ENCODE measurements around the gene CEBPB. TPM values are rescaled to one million over a fixed set of nuclear protein-coding genes. Genes with fewer than 3 reads are reported as not detected.
"Not testable (repeated sequence)": the region's sequence is repeated elsewhere in the genome, so short reads cannot be mapped to it uniquely, and the experiment has no call there.

The CEBPB gene
- total RNA-seq, 1 donor from 2014 or later, result 59.4 TPM

DNA sequence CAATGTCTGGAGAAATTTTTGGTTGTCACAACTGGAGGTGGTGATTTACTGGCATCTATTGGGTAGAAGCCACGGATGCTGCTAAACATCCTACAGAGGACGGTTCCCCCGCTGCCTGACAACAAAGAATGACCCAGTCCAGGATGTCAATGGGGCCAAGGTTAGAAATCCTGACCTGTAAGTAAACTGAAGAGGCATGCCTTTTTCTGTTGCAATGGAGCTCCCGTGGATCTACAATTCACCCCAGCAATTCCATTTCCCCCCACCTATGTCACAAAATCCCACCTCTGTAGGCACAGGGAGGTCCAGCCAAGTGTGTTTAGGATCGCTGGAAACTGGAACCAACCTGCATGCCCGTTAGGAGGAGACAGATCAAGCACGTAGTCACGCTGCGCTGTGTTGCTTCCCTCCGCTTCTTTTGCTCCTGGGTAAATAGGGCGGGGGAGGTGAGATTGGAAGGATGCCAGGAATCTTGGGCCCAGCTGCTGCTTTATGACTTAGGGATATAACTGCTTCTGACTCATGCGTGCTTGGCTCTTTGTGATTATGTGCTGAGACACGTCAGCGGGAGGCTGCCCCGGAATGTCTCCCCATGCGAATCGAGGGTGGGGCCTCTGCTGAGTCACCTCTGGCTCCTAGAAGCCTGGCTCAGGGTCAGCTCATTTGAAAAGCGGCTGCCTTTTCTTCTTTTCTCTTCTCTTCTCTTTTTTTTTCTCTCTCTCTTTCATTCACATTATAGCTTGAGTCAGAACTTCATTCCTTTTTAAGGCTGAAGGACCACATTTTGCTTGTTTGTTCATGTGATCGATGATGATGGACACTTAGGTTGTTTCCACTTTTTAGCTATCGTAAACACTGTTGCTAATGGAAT, 24.7 kb upstream of the CEBPB start:
- peak; percentile 94 for ATAC-seq

DNA sequence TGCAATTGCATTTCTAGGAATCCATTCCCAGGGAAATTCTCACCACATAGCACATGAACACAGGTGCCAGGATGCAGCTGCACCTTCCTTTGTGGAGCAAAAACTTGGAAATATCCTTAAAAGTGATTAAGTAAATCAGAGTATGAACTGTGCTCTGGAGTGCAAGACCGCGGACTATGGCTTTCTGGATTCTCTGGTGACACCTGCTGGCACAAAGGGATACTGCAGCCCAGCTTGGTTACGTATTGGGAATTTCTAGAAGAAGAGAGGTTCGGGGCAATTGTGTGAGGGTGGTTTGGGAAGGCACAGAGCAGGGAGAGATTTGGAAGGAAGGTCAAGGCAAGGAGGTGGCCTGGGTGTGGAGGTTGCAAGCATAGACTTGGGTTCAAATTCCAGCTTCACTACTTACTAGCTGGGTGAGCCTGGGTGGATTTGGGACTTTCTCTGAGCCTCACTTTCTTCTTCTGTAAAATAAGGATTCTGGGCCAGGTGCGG, 21.3 kb upstream of the CEBPB start:
- peak; percentile 7 for ATAC-seq

More for the DNA sequence above, 24.7 kb upstream of the CEBPB start:
- intact Hi-C loops (cut with micrococcal nuclease), result loop anchor here (5.0 kb wide), 1 partner anchor 44 kb away; no protein-coding TSS in a partner anchor
- peak; percentile 95 for DNase-seq

DNA sequence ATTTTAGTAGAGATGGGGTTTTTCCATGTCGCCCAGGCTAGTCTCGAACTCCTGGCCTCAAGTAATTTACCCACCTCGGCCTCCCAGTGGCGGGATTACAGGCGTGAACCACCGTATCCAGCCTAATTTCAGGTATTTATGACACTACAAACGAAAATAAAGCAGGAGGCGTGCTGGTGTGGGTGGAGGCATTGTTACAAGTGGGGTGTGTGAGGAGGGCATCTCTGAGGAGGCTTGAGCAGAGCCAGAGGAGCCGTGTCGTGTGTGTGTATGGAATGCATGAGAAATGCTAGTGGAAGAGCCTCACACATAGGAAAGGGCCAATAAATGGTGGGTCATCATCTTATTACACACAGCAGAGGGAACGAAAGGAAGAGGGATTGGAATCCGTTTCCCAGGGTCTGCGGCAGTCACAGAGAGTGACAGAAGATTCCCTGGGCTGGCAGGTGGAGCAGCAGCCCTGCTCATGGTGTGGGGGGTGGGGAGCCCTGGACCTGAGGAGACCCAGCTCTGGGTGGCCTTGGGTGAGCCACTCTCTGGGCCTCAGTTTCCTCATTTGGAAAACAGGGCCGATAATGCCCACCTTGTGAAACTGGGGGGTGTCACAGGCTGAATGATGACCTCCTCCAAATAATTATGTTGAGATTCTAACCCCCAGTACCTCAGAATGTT, 19.9 kb upstream of the CEBPB start:
- DNase-seq (no peak), ATAC-seq (no peak)
- intact Hi-C loops (cut with micrococcal nuclease), result no loop called here

More for the DNA sequence above, 21.3 kb upstream of the CEBPB start:
- intact Hi-C loops (cut with micrococcal nuclease), result loop anchor here (5.0 kb wide), 1 partner anchor 47 kb away; no protein-coding TSS in a partner anchor
- DNase-seq, result peak; percentile 82

DNA sequence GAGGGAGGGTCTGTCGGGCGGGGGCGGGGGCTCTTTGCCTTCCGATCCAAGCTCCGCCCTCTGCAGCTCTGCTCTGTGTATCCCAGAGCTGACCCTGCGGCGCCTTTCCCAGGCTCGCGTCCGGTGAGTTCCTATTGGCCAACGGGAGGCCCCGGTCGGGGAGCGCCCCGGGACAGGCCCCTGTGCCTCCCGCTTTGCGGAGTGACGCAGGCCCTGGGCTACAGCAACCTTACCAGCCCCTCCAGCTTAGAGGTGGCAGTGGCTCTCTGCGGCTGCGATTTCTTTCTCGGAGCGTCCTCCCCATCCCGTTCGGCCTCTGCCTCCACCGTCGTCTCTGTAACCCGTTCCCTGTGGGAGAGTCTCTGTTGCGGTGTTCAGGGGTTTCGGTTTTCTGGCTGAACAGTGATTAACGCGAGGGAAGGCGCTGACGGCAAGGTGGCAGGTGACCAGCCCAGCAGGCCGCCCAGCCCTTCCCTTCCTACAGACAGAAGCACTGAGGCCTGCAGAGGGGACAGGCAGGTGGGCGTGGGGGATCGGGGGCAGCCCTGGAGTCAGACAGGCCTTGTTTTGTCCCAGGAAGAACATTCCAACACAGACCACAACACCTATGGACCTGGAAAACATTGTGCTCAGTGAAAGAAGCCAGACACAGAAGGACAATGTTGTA, 18.1 kb upstream of the CEBPB start:
- ATAC-seq, result peak; percentile 95
- peak; percentile 94 for DNase-seq
- intact Hi-C loops (cut with micrococcal nuclease), result no loop called here

DNA sequence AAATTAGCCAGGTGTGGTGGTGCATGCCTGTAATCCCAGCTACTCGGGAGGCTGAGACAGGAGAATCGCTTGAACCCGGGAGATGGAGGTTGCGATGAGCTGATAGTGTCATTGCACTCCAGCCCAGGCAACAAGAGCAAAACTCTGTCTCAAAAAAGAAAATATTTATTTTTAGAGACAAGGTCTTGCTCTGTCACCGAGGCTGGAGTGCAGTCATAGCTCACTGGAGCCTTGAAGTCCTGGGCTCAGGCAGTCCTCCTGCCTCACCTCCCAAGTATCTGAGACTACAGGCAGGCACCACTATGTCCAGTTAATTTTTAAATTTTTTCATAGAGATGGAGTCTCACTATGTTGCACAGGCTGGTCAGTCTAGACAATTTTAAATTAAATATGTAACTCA, 16.2 kb upstream of the CEBPB start:
- ATAC-seq (no peak), DNase-seq (no peak)
- intact Hi-C loops (cut with micrococcal nuclease), result no loop called here

DNA sequence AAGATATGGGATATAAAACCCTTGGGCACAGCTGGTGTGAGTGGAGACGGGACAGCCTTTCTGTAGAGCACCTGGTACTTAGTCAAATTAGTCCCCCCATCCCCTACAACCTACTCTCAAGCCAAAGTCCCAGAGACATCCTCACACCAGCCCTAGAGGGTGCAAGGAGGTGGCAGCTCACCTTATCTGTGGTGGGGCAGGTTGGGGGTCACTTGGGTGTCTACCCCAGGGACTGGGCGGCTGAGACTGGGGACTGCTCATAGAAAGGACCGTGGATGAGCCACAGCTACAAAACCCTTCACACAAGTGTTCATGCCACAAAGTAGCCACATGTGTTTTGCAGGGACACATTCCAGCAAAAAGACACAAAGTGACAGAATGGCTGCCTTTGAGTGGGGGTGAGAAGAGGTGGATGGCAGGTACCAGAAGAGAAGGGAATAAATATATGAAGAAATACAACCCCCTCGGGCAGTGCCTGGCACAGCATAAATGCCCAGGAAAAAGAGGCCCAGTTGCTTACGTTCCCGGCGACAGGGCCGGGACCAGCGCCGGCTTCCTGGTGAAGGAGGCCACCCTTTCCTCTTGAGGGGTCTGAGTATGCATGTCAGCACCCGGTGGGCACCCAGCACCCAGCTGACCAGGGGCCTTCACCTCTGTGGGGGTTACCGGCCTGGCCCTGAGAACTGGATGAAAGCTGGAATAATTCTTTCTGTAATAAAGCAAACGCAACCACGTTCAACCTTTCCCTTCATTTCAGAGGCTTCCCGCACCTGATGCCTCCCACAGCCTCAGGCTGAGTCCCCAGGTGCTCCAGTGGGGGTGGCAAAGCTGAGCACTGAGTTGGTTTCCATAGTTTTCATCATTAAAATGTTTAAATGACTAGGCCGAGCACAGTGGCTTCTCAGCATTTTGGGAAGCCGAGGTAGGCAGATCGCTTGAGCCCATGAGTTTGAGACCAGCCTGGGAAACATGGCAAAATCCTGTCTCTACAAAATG, 14.4 kb upstream of the CEBPB start:
- ATAC-seq (no peak), DNase-seq (no peak)
- intact Hi-C loops (cut with micrococcal nuclease), result no loop called here

DNA sequence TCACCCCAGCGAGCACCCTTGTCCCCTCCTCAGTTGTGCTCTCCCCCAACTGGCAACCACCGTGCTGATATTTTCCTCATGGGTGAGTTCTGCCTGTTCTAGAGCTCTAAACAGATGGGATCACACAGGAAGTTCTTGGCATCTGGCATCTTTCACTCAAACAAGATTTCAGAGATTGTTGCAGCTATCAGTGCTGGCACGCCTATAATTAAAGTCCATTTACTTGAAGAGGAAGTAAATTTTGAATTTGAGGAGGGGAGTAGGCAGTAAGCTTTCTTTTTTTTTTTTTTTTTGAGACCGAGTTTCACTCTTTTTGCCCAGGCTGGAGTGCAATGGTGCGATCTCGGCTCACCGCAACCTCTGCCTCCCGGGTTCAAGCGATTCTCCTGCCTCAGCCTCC, 12.0 kb upstream of the CEBPB start:
- intact Hi-C loops (cut with micrococcal nuclease); ATAC-seq: not testable (repeated sequence)
- peak; percentile 3 for DNase-seq

DNA sequence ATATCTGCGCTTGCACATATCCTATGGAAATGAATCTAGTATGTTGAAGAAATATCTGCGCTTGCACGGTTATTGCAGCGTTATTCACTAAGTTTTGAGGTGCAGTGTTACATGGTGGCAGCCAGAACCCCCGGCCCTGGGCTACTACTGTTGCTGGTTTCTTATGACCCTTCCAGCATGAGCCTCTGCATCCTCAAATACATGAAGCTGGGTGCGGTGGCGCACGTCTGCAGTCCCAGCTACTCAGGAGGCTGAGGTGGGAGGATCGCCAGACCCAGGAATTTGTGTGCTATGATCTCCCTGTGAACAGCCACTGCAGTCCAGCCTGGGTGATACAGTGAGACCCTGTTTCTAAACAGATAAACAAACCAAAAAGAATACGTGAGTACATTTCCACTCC, 9.3 kb upstream of the CEBPB start:
- intact Hi-C loops (cut with micrococcal nuclease), result no loop called here
- ATAC-seq (no peak), DNase-seq (no peak)

DNA sequence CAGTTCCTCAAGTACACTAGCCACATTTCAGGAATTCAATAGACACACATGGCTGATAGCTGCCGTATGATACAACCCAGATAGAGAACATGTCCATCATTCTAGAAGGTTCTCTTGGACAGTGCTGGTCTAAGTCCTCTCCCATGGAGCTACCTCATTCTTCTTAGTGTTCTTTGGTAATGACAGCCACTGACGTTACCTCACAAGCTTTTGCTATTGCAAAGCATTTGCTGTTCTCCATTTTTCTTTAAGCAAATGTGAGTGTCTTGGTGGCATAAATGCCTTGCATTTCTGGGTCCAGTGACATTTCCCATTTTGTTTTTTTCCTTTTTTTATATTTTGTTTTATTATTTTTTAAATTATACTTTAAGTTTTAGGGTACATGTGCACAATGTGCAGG, 8.3 kb upstream of the CEBPB start:
- ATAC-seq (no peak), DNase-seq (no peak)
- intact Hi-C loops (cut with micrococcal nuclease), result no loop called here

DNA sequence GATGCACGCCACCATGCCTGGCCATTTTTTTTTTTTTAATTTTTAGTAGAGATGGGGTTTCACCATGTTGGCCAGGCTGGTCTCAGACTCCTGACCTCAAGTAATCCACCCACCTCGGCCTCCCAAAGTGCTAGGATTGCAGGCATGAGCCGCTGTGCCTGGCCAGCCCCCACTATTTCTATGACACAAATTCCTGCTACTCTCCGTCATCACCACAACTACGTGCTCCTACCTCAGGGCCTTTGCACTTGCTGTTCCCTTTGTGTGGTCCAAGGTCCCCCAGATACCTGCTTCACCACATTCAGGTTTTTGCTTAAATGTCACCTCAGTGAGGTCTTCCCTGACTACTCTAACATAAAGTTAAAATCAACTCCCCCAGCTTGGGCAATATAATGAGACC, 5.2 kb upstream of the CEBPB start:
- ATAC-seq (no peak), DNase-seq (no peak)
- intact Hi-C loops (cut with micrococcal nuclease), result loop anchor here (5.0 kb wide), 2 partner anchors 277 to 392 kb away; no protein-coding TSS in a partner anchor

DNA sequence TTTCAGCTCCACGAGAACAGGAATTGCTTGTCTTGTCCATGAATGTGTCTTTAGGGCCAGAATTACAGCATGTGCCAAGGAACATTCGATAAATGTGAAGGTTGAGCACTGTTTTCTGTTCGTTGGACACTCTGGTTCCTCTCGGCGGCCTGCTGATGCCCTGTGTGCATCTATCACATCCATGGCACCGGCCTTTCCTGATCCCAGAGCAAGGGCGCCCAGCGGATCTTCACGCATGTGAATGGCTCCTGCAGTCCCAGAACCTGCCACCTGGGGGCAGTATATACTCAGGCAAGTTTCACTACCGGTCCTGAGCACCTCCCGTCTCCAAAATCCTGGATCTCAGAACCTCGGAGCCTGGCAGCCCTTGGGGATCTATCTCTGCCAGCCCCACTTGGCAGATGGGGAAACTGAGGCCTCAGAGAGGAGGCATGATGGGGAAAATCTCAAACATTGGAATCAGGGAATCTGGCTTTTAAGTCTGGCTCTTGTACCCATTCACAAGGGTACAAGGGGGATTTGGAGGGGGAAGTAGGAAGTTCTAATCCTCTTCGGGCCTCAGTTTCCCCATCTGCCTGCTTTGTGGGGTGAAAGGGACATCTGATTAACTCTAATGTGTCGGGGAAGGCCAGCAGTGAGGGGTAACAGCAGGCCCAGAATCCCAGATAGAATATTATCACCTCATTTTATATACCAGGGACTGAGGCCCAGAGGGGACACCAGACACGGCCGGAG, 4.3 kb upstream of the CEBPB start:
- DNase-seq (peak; percentile 95), ATAC-seq (peak; percentile 30)
- intact Hi-C loops (cut with micrococcal nuclease), result loop anchor here (5.0 kb wide), 2 partner anchors 276 to 391 kb away; no protein-coding TSS in a partner anchor

DNA sequence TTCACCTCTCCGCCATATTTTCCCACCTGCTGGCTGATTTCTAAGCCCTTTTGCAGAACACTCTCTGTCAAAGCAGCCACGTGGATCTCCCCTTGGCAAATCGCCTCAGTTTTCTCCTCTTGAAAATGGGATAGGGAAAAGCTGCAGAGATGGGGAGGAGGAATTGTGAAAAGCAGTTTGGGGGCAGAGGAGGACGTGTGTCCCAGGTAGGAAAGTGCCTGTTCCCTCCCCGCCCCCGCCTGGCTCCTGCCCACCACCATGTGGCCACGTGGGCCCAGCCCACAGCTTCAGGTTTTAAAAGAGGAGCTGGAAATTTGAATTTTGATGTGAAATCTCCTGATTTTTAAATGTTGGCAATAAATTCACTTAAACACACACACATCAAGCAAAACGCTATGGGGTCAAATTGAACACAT, 3.6 kb upstream of the CEBPB start:
- intact Hi-C loops (cut with micrococcal nuclease), result loop anchor here (5.0 kb wide), 2 partner anchors 275 to 390 kb away; no protein-coding TSS in a partner anchor
- ATAC-seq (no peak), DNase-seq (no peak)

DNA sequence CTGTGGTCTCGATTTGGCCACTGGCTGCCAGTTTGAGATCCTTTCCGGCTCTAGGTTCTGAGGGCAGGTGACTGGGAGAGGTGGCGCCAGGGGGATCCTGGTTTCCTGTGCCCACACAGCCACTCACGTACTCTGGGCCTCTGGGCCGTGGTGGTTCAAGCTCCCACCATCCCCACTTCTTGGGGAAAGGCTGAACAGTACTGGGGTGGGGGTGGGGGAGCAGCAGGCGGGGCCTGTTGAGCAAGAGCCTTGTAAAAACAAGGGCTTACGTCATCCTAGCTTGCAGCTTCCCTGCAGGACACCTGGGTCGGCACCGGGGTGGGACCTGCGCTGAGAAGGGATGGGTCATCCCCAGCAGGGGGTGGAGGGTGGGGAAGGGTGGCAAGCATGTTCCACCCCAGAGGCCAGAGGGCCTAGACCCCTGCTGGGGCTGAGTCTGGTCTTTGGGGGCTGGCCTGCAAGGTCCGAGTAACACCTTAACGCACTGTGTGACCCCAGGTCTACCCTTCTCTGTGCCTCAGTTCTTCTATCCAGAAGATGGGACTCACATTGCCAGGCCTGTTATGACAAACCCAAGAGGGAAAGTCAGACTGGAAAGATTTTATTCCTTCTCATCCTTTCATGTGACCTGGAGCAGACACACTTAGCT, 3.1 kb upstream of the CEBPB start:
- peak; percentile 50 for DNase-seq
- ATAC-seq, result no peak
- intact Hi-C loops (cut with micrococcal nuclease), result loop anchor here (5.0 kb wide), 2 partner anchors 275 to 390 kb away; no protein-coding TSS in a partner anchor

DNA sequence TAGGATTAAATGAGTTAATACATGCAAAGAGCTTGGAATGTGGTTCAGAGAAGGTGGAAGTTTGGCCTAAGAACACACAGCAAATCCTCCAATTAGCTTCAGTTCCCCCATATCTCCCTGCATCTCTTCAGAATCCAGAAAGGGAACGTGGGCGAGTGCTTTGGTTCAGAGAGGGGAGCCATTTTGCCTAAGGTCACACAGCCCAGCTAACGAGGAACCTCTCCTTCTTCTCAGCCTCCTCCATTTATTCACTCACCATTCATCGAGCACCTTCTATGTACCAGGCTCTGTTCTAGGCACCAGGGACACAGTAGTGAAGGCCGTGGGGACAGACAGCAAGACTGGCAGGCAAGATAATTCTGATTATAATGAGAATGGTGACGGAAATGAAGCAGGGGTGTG, 2.3 kb upstream of the CEBPB start:
- DNase-seq (no peak), ATAC-seq (no peak)
- intact Hi-C loops (cut with micrococcal nuclease), result loop anchor here (5.0 kb wide), 2 partner anchors 274 to 389 kb away; no protein-coding TSS in a partner anchor

DNA sequence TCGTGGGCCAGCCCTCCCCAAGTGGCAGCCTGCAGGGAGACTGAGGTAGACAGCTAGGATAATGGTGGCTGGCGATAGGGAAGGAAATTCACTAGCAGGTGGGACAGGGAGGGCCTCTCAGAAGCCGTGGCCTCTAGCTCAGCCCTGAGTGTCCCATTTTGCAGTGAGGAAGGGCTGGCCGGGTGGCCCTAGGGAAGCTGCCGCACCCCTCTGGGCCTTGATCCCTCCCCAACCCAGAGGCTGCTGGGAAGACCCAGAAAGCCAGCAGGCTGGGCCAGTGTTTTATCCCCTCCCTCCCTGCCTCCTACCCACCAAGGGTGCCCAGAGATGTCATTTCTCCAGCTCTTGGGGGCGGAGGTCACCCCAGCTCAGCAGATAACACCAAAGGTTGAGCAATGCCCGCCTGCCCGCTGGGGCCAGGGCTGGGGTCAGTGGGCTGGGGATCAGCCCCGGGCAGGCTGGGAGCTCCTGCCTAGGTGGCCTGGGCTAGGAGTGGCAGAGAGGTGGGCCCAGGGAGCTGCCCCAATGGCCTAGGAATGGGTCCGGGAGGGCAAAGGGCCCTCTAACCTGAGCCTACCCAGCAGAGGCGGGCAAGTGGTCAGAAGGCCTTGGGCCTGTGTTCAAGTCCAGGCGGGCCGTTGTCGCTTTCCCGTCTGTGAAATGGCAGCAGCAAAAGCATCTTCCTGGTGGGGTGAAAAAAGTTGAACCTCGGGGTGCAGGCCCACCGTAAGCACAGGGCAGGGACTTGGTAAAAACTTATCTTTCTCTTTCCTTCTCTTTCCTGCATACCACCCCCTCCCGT, 1.6 kb upstream of the CEBPB start:
- no peak for ATAC-seq
- intact Hi-C loops (cut with micrococcal nuclease), result loop anchor here (5.0 kb wide), 2 partner anchors 273 to 388 kb away; no protein-coding TSS in a partner anchor
- DNase-seq, result no peak

DNA sequence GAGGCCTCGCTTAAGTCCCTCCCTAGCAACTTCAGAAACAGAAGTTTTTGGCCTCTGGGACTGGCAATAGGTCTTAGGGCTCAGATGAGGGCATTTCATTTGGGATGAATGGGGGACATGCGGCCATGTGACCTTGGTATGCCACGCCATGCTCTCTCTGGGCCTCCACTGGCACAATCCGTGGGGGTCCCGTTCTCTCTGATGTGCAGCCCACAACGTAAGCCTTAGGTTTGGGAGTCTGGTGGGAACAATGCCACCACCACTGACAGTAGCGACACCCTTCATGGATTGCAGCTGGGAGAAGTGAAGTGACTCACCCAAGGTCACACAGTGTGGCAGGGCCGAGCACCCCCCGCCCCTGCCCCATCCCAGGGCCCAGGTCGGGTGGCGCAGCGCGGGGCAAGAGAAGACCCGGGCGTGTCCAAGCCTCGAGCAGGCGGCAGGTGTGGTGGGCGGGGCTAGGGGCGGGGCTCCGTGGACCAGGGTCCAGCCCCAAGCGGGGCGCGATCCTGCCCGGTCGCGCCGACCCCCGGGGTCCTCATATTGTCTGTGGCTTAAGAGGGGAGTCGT, 864 bp upstream of the CEBPB start:
- peak; percentile 2 for ATAC-seq
- intact Hi-C loops (cut with micrococcal nuclease), result loop anchor here (5.0 kb wide), 2 partner anchors 273 to 388 kb away; no protein-coding TSS in a partner anchor
- DNase-seq, result peak; percentile 72
